GM23338 (cell line): Measurements from ENCODE around the gene SMYD5. TPM values are rescaled to one million over a fixed set of nuclear protein-coding genes. Genes with fewer than 3 reads are reported as not detected.

Source experiments
- ATAC-seq: fragments of 200-7000 bp; cut with Tn5 transposase; 3 replicates; pipeline ENCODE4 v1.9.1; 2020
- DNase-seq: peaks from one replicate; pipeline ENCODE4 v3.0.0-alpha.2; 2015; ENCODE audit warnings: low spot score
- H2AFZ ChIP-seq: fragments of 200-600 bp; sonication (generic); 2 replicates; pipeline ENCODE4 v1.8.0; 2016; ENCODE audit warnings: antibody characterized with exemption, mild to moderate bottlenecking, moderate library complexity
- H3F3A ChIP-seq: fragments of 200-600 bp; sonication (generic); replicated peaks from 2 replicates; pipeline ENCODE4 v1.8.0; 2017; ENCODE audit warnings: antibody characterized with exemption, mixed run types, low read depth
- H3K27ac ChIP-seq: fragments of 200-600 bp; sonication (generic); 2 replicates; pipeline ENCODE4 v1.6.1; 2016; ENCODE audit warnings: low read depth
- H3K27me3 ChIP-seq: fragments of 200-600 bp; sonication (generic); 2 replicates; pipeline ENCODE4 v1.8.0; 2016; ENCODE audit warnings: mild to moderate bottlenecking, mixed run types, moderate library complexity; ENCODE audit not compliant: insufficient read depth
- H3K36me3 ChIP-seq: fragments of 200-600 bp; sonication (generic); 2 replicates; pipeline ENCODE4 v1.8.0; 2016; ENCODE audit warnings: mild to moderate bottlenecking; ENCODE audit not compliant: insufficient read depth
- H3K4me1 ChIP-seq: fragments of 200-600 bp; sonication (generic); 2 replicates; pipeline ENCODE4 v1.8.0; 2016; ENCODE audit warnings: mild to moderate bottlenecking, moderate library complexity; ENCODE audit not compliant: insufficient read depth
- H3K4me2 ChIP-seq: fragments of 200-600 bp; sonication (generic); 2 replicates; pipeline ENCODE4 v1.7.1; 2017; ENCODE audit warnings: mixed run types
- H3K4me3 ChIP-seq: fragments of 200-600 bp; sonication (generic); 2 replicates; pipeline ENCODE4 v1.6.1; 2016; ENCODE audit warnings: mixed run types
- H3K79me2 ChIP-seq: fragments of 200-600 bp; sonication (generic); replicated peaks from 2 replicates; pipeline ENCODE4 v1.8.0; 2017; ENCODE audit warnings: mild to moderate bottlenecking; ENCODE audit not compliant: insufficient read depth
- H3K9me2 ChIP-seq: fragments of 200-600 bp; sonication (generic); 2 replicates; pipeline ENCODE4 v1.8.0; 2017; ENCODE audit not compliant: insufficient read depth
- H4K20me1 ChIP-seq: fragments of 200-600 bp; sonication (generic); replicated peaks from 2 replicates; pipeline ENCODE4 v1.8.0; 2017; ENCODE audit warnings: mild to moderate bottlenecking; ENCODE audit not compliant: insufficient read depth
- H3K27ac Mint-ChIP-seq: 2 replicates; pipeline ENCODE4 v1.8.0; 2020; ENCODE audit warnings: inconsistent platforms, mild to moderate bottlenecking, moderate library complexity, mixed read lengths
- H3K27me3 Mint-ChIP-seq: 3 replicates; pipeline ENCODE4 v1.8.0; 2022; ENCODE audit warnings: low read depth, mild to moderate bottlenecking, moderate library complexity, mixed read lengths, inconsistent platforms; ENCODE audit not compliant: insufficient read depth, poor library complexity
- H3K36me3 Mint-ChIP-seq: 3 replicates; pipeline ENCODE4 v1.8.0; 2021; ENCODE audit warnings: low read depth, mild to moderate bottlenecking, inconsistent platforms, moderate library complexity, mixed read lengths
- H3K4me1 Mint-ChIP-seq: 3 replicates; pipeline ENCODE4 v1.8.0; 2020; ENCODE audit warnings: mild to moderate bottlenecking, inconsistent platforms, mixed read lengths
- H3K4me3 Mint-ChIP-seq: 3 replicates; pipeline ENCODE4 v1.8.0; 2021; ENCODE audit warnings: moderate library complexity, mild to moderate bottlenecking, inconsistent platforms, mixed read lengths
- H3K9me3 Mint-ChIP-seq: 3 replicates; pipeline ENCODE4 v1.8.0; 2020; ENCODE audit warnings: moderate library complexity, mild to moderate bottlenecking, inconsistent platforms, mixed read lengths
- CTCF ChIP-seq, 2 experiments: fragments of 200-600 bp in 1 of 2; sonication (generic) in 1 of 2; conservative IDR thresholded peaks; 2 replicates each; pipeline versions ENCODE4 v1.5.1 to v1.6.1; 2016 to 2017; ENCODE audit warnings: antibody characterized with exemption in 2 of 2, low read depth in 2 of 2, mild to moderate bottlenecking in 2 of 2, moderate library complexity in 1 of 2
- EZH2 ChIP-seq: fragments of 200-600 bp; sonication (generic); IDR thresholded peaks from one replicate; pipeline ENCODE4 v1.8.0; 2017; ENCODE audit warnings: antibody characterized with exemption, mild to moderate bottlenecking, low read depth; ENCODE audit not compliant: unreplicated experiment
- JUNB ChIP-seq: IDR thresholded peaks from one replicate; pipeline ENCODE4 v1.6.1; 2016; ENCODE audit warnings: antibody characterized with exemption; ENCODE audit not compliant: unreplicated experiment
- POLR2AphosphoS5 ChIP-seq: IDR thresholded peaks from 2 replicates; pipeline ENCODE4 v1.6.1; 2016; ENCODE audit warnings: antibody characterized with exemption, low read depth
- REST ChIP-seq: IDR thresholded peaks from one replicate; pipeline ENCODE4 v1.6.1; 2018; ENCODE audit warnings: antibody characterized with exemption; ENCODE audit not compliant: unreplicated experiment
- STAT1 ChIP-seq: IDR thresholded peaks from one replicate; pipeline ENCODE4 v1.6.1; 2016; ENCODE audit warnings: antibody characterized with exemption; ENCODE audit not compliant: unreplicated experiment
- ZNF114 ChIP-seq: fragments of 250-450 bp; sonication (Bioruptor Pico); IDR thresholded peaks from 2 replicates; pipeline ENCODE4 v1.5.0; 2020; ENCODE audit warnings: mild to moderate bottlenecking, moderate library complexity
- polyA plus RNA-seq: library from polyadenylated mRNA; unstranded; fragments of >200 nt; fragmentation: Nextera tagmentation; extraction: Ambion mirVana; gene quantifications from 2 replicates; pipeline ENCODE4 v1.2.1, GENCODE V29; 2016
- total RNA-seq: library from RNA; depleted of rRNA; stranded (reverse); fragments of >200 nt; shearing (Covaris generic); gene quantifications from 2 replicates; pipeline ENCODE4 v1.2.3, GENCODE V29; 2014
- TF ChIP-seq, protein P1 (sequence below): IDR thresholded peaks from 2 replicates; pipeline ENCODE4 v1.6.1; 2016; ENCODE audit warnings: antibody characterized with exemption

Gene SMYD5
- total and polyA plus RNA-seq, 2 experiments from 2014 or later = 20.5 to 45.8 TPM

DNA sequence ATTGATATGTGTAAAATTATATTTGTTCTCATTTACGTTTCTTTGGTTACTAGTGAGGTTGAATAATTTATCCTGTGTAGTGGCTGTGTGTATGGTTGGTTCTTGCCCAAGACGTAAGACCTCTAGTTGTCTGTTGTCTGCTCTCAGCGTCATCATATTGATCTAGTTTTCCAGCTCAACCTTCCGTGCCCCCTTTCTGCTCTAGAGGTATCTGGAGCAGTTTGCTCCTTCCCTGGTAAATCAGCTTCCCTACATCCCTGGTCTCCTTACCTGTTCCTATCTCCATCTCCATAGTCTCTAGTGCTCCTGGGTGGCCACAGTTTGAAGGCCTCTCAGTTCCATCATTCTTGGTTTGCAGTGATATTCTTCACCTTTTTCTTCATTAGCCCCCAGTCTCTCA, 1.2 kb downstream of the SMYD5 start:
- Mint-ChIP-seq H3K27me3 (peaks cover 5% of the 10 kb centered on the region), H3K27ac (no peak overlapping the region), H3K4me3 (peak overlapping the region; percentile 91), H3K9me3 (no peaks in the 10 kb centered on the region), H3K36me3 (peaks cover 3% of the 10 kb centered on the region; the same call in 1 of the 3 replicates), H3K4me1 (peaks cover 28% of the 10 kb centered on the region)
- ATAC-seq = no peak
- DNase-seq = no peak
- Histone ChIP-seq H3K4me2 (peak overlapping the region; percentile 79), H3K4me3 (peak overlapping the region; percentile 83), H3K27ac (no peak overlapping the region), H3K36me3 (no peaks in the 10 kb centered on the region), H2AFZ (no peak overlapping the region), H3K9me2 (no peaks in the 10 kb centered on the region), H4K20me1 (peaks cover 10% of the 10 kb centered on the region), H3F3A (no peaks in the 10 kb centered on the region), H3K4me1 (peaks cover 11% of the 10 kb centered on the region), H3K79me2 (peaks cover 40% of the 10 kb centered on the region), H3K27me3 (no peaks in the 10 kb centered on the region)
- no peak for TF ChIP-seq EZH2
- no peak for TF ChIP-seq ZNF114 (CRISPR knock-in tag)

GRCh38 chr2:73217160-73217559, 3.1 kb downstream of the SMYD5 start:
- Histone ChIP-seq H3K27ac (no peak overlapping the region), H3K4me2 (no peak overlapping the region), H3K4me3 (no peak overlapping the region), H3K4me1 (peaks cover 8% of the 10 kb centered on the region), H2AFZ (no peak overlapping the region), H3F3A (no peaks in the 10 kb centered on the region), H3K79me2 (peaks cover 40% of the 10 kb centered on the region), H4K20me1 (peaks cover 19% of the 10 kb centered on the region), H3K36me3 (peaks cover 14% of the 10 kb centered on the region; the same call in 1 of the 2 replicates), H3K27me3 (no peaks in the 10 kb centered on the region), H3K9me2 (no peaks in the 10 kb centered on the region)
- no peak overlapping the region for H3K27ac Mint-ChIP-seq
- TF ChIP-seq STAT1 (no peak), POLR2AphosphoS5 (no peak), CTCF (conservative IDR thresholded peaks at IDR 0.05; ENCODE audit: low read depth in 2 of 2) (no peak), JUNB (no peak)
- TF ChIP-seq, protein P1, sequence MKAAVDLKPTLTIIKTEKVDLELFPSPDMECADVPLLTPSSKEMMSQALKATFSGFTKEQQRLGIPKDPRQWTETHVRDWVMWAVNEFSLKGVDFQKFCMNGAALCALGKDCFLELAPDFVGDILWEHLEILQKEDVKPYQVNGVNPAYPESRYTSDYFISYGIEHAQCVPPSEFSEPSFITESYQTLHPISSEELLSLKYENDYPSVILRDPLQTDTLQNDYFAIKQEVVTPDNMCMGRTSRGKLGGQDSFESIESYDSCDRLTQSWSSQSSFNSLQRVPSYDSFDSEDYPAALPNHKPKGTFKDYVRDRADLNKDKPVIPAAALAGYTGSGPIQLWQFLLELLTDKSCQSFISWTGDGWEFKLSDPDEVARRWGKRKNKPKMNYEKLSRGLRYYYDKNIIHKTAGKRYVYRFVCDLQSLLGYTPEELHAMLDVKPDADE = no peak
- DNase-seq (no peak), ATAC-seq (no peak)
- no peak overlapping the region for H3K4me3 Mint-ChIP-seq
- no peaks in the 10 kb centered on the region for H3K9me3 Mint-ChIP-seq
- peaks cover 3% of the 10 kb centered on the region for H3K27me3 Mint-ChIP-seq
- H3K4me1 Mint-ChIP-seq = peaks cover 26% of the 10 kb centered on the region
- peaks cover 17% of the 10 kb centered on the region for H3K36me3 Mint-ChIP-seq

DNA sequence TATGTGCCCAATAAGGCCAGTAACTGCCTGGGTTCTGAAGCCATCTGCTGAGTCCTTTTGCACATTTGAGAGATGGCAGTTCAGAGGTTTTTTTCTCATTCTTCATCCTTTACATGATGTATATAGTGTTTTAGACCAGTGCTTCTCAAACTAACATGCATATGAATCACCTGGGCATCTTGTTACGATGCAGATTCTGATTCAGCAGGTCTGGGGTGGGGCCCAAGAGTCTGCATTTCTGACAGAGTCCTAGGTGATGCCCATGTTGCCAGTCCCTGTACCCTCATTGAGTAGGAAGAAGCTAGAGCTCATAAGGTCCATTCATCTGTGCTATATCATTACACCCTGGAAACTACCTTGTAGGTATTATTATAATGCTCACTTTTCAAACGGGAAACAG, 3.8 kb downstream of the SMYD5 start:
- Histone ChIP-seq H3K9me2 (no peaks in the 10 kb centered on the region), H3K4me3 (no peak overlapping the region), H3K4me1 (peaks cover 8% of the 10 kb centered on the region), H2AFZ (no peak overlapping the region), H3F3A (no peaks in the 10 kb centered on the region), H3K27me3 (no peaks in the 10 kb centered on the region), H3K79me2 (peaks cover 40% of the 10 kb centered on the region), H3K27ac (no peak overlapping the region), H3K36me3 (peaks cover 14% of the 10 kb centered on the region; the same call in 1 of the 2 replicates), H3K4me2 (no peak overlapping the region), H4K20me1 (peaks cover 19% of the 10 kb centered on the region)
- H3K4me1 Mint-ChIP-seq = peaks cover 23% of the 10 kb centered on the region
- peaks cover 3% of the 10 kb centered on the region for H3K27me3 Mint-ChIP-seq
- no peak for ATAC-seq
- H3K36me3 Mint-ChIP-seq = peaks cover 19% of the 10 kb centered on the region
- DNase-seq = no peak
- H3K9me3 Mint-ChIP-seq = no peaks in the 10 kb centered on the region
- H3K4me3 Mint-ChIP-seq = no peak overlapping the region
- no peak overlapping the region for H3K27ac Mint-ChIP-seq
- no peak for TF ChIP-seq JUNB
- no peak for TF ChIP-seq POLR2AphosphoS5
- no peak for TF ChIP-seq REST
- TF ChIP-seq EZH2 = no peak
- no peak for TF ChIP-seq CTCF (conservative IDR thresholded peaks at IDR 0.05; ENCODE audit: low read depth in 2 of 2)
